ENCODE measurements around the gene TRMT6. TPM values are rescaled to one million over a fixed set of nuclear protein-coding genes. Genes with fewer than 3 reads are reported as not detected.

The TRMT6 gene
- total RNA-seq, 1 experiment from 2014 or later: 35.5 TPM

DNA sequence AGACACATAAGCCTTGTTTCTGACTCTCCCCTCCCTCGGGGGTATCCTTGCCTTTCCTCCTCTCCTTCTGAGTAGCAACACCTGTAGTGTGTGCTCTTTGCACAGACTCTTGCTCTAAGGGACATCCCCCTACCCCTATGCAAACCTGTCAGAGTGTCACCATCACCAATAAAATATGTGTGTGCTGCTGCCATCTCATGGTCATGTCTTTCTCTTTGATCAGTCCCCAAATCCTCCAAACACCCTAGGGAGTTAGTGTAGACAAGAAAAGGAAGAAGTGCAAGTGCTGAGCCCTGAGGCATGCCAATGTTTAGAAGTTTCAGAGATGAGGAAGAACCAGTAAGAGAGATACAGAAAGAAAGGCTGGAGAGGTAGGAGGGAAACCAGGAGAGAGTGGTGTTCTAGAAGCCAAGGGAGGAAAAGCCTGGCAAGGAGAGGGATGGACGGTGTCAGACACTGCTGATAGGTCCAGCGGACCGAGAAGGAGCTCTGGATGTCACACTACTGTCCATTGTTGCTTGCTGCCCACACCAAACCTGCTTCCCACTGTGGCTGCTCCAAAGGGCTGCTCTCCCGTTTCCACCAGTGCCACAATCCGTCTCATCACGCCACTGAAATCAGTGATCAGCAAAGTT, 16.4 kb downstream of the TRMT6 start:
- no peaks in the 10 kb centered on the region for H3K27me3 Mint-ChIP-seq (ENCODE audit: insufficient read depth, unreplicated experiment)
- DNase-seq: peak in 1 of 2 experiments; percentile 60
- Histone ChIP-seq H3K4me3 (ENCODE audit: low read depth, low read length) (no peak overlapping the region), H3K4me1 (no peaks in the 10 kb centered on the region), H3K27me3 (replicated peaks; ENCODE audit: control insufficient read depth, insufficient read depth, low read length) (no peaks in the 10 kb centered on the region), H3K36me3 (ENCODE audit: control insufficient read depth, insufficient read depth, low read length) (no peaks in the 10 kb centered on the region), H3K9me3 (no peaks in the 10 kb centered on the region)
- CTCF ChIA-PET: interaction anchor here (0.5 to 5.8 kb wide), 4 partner anchors 20 to 405 kb away, joined by 3 to 32 read pairs (median 4); no protein-coding TSS in a partner anchor
- TF ChIP-seq, protein P1, sequence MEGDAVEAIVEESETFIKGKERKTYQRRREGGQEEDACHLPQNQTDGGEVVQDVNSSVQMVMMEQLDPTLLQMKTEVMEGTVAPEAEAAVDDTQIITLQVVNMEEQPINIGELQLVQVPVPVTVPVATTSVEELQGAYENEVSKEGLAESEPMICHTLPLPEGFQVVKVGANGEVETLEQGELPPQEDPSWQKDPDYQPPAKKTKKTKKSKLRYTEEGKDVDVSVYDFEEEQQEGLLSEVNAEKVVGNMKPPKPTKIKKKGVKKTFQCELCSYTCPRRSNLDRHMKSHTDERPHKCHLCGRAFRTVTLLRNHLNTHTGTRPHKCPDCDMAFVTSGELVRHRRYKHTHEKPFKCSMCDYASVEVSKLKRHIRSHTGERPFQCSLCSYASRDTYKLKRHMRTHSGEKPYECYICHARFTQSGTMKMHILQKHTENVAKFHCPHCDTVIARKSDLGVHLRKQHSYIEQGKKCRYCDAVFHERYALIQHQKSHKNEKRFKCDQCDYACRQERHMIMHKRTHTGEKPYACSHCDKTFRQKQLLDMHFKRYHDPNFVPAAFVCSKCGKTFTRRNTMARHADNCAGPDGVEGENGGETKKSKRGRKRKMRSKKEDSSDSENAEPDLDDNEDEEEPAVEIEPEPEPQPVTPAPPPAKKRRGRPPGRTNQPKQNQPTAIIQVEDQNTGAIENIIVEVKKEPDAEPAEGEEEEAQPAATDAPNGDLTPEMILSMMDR (IDR thresholded peaks at IDR 0.05; ENCODE audit: insufficient read depth in 1 of 2, low read depth in 1 of 2, low read length in 1 of 2, severe bottlenecking in 1 of 2, unreplicated experiment in 1 of 2): peak; percentile 31 to 51
- intact Hi-C loops (cut with micrococcal nuclease; ENCODE audit: unreplicated experiment): loop anchor here (1.0 to 5.0 kb wide), 3 partner anchors 127 to 405 kb away; no protein-coding TSS in a partner anchor
- POLR2A ChIA-PET: no interaction called here
- no peaks in the 10 kb centered on the region for H3K9me3 Mint-ChIP-seq (ENCODE audit: unreplicated experiment)
- no TSS peak for BruUV-seq (replicated peaks)
- no peak overlapping the region for H3K27ac Mint-ChIP-seq (ENCODE audit: unreplicated experiment)
- H3K36me3 Mint-ChIP-seq (ENCODE audit: insufficient read depth, unreplicated experiment): no peaks in the 10 kb centered on the region
- H3K4me1 Mint-ChIP-seq (ENCODE audit: low read depth, unreplicated experiment): peaks cover 7% of the 10 kb centered on the region
- no peak overlapping the region for H3K4me3 Mint-ChIP-seq (ENCODE audit: unreplicated experiment)

DNA sequence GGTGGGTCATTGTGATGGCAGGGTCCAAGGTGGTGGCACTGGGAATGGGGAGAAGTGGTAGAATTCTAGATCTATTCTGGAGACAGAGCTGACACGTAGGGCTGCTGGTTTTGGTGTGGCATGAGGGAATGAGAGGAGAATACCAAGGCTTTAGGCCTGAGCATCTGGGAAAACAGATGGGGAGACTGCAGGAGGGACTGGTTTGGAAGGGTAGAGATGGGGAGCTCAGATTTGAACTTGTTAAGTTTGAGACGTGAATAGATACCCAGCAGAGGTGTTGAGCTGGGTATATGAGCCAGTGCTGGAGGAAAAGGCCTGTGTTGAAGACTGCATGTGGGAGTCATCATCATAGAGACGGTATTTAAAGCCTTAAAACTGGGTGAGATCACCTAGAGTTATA, 17.5 kb downstream of the TRMT6 start:
- POLR2A ChIA-PET: no interaction called here
- no peaks in the 10 kb centered on the region for H3K27me3 ChIP-seq (replicated peaks; ENCODE audit: control insufficient read depth, insufficient read depth, low read length)
- no peaks in the 10 kb centered on the region for H3K27me3 Mint-ChIP-seq (ENCODE audit: insufficient read depth, unreplicated experiment)
- no peak overlapping the region for H3K4me3 ChIP-seq (ENCODE audit: low read depth, low read length)
- no peak overlapping the region for H3K4me3 Mint-ChIP-seq (ENCODE audit: unreplicated experiment)
- H3K36me3 ChIP-seq (ENCODE audit: control insufficient read depth, insufficient read depth, low read length): no peaks in the 10 kb centered on the region
- TF ChIP-seq, protein P1 (IDR thresholded peaks at IDR 0.05; ENCODE audit: insufficient read depth in 1 of 2, low read depth in 1 of 2, low read length in 1 of 2, severe bottlenecking in 1 of 2, unreplicated experiment in 1 of 2): no peak
- intact Hi-C loops (cut with micrococcal nuclease; ENCODE audit: unreplicated experiment): loop anchor here (5.0 kb wide), 1 partner anchor 125 kb away; no protein-coding TSS in a partner anchor
- H3K4me1 ChIP-seq: no peaks in the 10 kb centered on the region
- H3K9me3 ChIP-seq: no peaks in the 10 kb centered on the region
- H3K4me1 Mint-ChIP-seq (ENCODE audit: low read depth, unreplicated experiment): peaks cover 7% of the 10 kb centered on the region
- H3K27ac Mint-ChIP-seq (ENCODE audit: unreplicated experiment): no peak overlapping the region
- BruUV-seq (replicated peaks): no TSS peak
- no peak for DNase-seq
- CTCF ChIA-PET: interaction anchor here (1.2 to 5.8 kb wide), 2 partner anchors 127 to 404 kb away, joined by 3 to 32 read pairs; no protein-coding TSS in a partner anchor
- no peaks in the 10 kb centered on the region for H3K9me3 Mint-ChIP-seq (ENCODE audit: unreplicated experiment)
- no peaks in the 10 kb centered on the region for H3K36me3 Mint-ChIP-seq (ENCODE audit: insufficient read depth, unreplicated experiment)

DNA sequence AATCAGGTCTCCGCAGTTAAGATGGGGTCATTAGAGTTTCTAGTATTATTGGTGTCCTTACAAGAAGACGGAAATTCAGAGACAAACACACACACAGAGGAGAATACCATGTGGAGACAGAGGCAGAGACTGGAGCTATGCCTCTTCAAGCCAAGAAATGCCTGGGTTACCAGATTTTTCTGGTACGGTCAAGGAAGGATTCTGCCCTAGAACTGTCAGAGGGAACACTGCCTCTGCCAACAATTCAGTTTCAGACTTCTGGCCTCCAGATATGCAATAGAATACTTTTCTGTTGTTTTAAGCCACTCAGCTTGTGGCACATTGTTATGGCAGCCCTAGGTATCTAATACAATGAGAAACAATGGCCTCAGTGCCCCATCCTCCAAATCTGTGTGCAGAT, 18.9 kb downstream of the TRMT6 start:
- POLR2A ChIA-PET: no interaction called here
- BruUV-seq (replicated peaks): no TSS peak
- CTCF ChIA-PET: interaction anchor here (5.8 kb wide), 1 partner anchor 402 kb away, joined by 32 read pairs; no protein-coding TSS in a partner anchor
- Mint-ChIP-seq H3K9me3 (ENCODE audit: unreplicated experiment) (no peaks in the 10 kb centered on the region), H3K36me3 (ENCODE audit: insufficient read depth, unreplicated experiment) (no peaks in the 10 kb centered on the region), H3K27ac (ENCODE audit: unreplicated experiment) (no peak overlapping the region), H3K27me3 (ENCODE audit: insufficient read depth, unreplicated experiment) (no peaks in the 10 kb centered on the region), H3K4me3 (ENCODE audit: unreplicated experiment) (no peak overlapping the region), H3K4me1 (ENCODE audit: low read depth, unreplicated experiment) (peaks cover 7% of the 10 kb centered on the region)
- H3K9me3 ChIP-seq: no peaks in the 10 kb centered on the region
- intact Hi-C loops (cut with micrococcal nuclease; ENCODE audit: unreplicated experiment): loop anchor here (5.0 kb wide), 1 partner anchor 124 kb away; no protein-coding TSS in a partner anchor
- TF ChIP-seq, protein P1 (IDR thresholded peaks at IDR 0.05; ENCODE audit: insufficient read depth in 1 of 2, low read depth in 1 of 2, low read length in 1 of 2, severe bottlenecking in 1 of 2, unreplicated experiment in 1 of 2): no peak
- DNase-seq: no peak
- H3K4me3 ChIP-seq (ENCODE audit: low read depth, low read length): no peak overlapping the region
- H3K27me3 ChIP-seq (replicated peaks; ENCODE audit: control insufficient read depth, insufficient read depth, low read length): no peaks in the 10 kb centered on the region
- no peaks in the 10 kb centered on the region for H3K36me3 ChIP-seq (ENCODE audit: control insufficient read depth, insufficient read depth, low read length)
- H3K4me1 ChIP-seq: no peaks in the 10 kb centered on the region

Measured in Caco-2 (cell line).